GM12865 (cell line): ENCODE data around the gene SPATC1L.
"Not testable (repeated sequence)": the region's sequence is repeated elsewhere in the genome, so short reads cannot be mapped to it uniquely, and the experiment has no call there.

Experiments used
- DNase-seq: peaks from one replicate; pipeline ENCODE4 v3.0.0; 2010; ENCODE audit warnings: low read depth
- H3K4me3 ChIP-seq: 2 replicates; pipeline ENCODE4 v1.5.1; 2011; ENCODE audit warnings: mild to moderate bottlenecking, low read depth, low read length, control low read depth
- CTCF ChIP-seq: IDR thresholded peaks from 2 replicates; pipeline ENCODE4 v1.5.1; 2011; ENCODE audit warnings: low read length, control low read depth, low read depth, inconsistent platforms; ENCODE audit not compliant: insufficient read depth; ENCODE audit errors: missing control alignments

SPATC1L gene

GRCh38 chr21:46148106-46148505, 36.2 kb downstream of the SPATC1L start:
- no peak overlapping the region for H3K4me3 ChIP-seq
- no peak for TF ChIP-seq CTCF
- no peak for DNase-seq

- not testable (repeated sequence) for H3K4me3 ChIP-seq
- TF ChIP-seq CTCF = peak; percentile 63
- DNase-seq = peak; percentile 72
These were observed 36.8 kb downstream of the SPATC1L start for GRCh38 chr21:46147429-46147828.

GRCh38 chr21:46146856-46147255, 37.4 kb downstream of the SPATC1L start:
- no peak for DNase-seq
- no peak overlapping the region for H3K4me3 ChIP-seq
- no peak for TF ChIP-seq CTCF

- no peak for DNase-seq
- no peak for TF ChIP-seq CTCF
These were observed 38.2 kb downstream of the SPATC1L start for GRCh38 chr21:46145840-46146691.

GRCh38 chr21:46145159-46145839, 39.0 kb downstream of the SPATC1L start:
- no peak for DNase-seq
- no peak overlapping the region for H3K4me3 ChIP-seq
- TF ChIP-seq CTCF = no peak

More at GRCh38 chr21:46145840-46146691, 38.2 kb downstream of the SPATC1L start:
- H3K4me3 ChIP-seq = no peak overlapping the region

- no peak overlapping the region for H3K4me3 ChIP-seq
- DNase-seq = no peak
- no peak for TF ChIP-seq CTCF
These were observed 39.7 kb downstream of the SPATC1L start for GRCh38 chr21:46144464-46145070.
